SK-N-MC (cell line): ENCODE measurements around the gene MCOLN2.

Experiments
- EZH2 ChIP-seq: fragments of 200-600 bp; sonication (generic); IDR thresholded peaks from one replicate; pipeline ENCODE4 v1.6.1; 2017; ENCODE audit warnings: antibody characterized with exemption
- FOXP2 ChIP-seq: optimal IDR thresholded peaks from 2 replicates; pipeline ENCODE3; 2011; ENCODE audit warnings: mild to moderate bottlenecking, moderate library complexity; ENCODE audit not compliant: insufficient read depth; ENCODE audit errors: extremely low read length, control extremely low read depth
- POLR2AphosphoS5 ChIP-seq: IDR thresholded peaks from 2 replicates; pipeline ENCODE4 v1.6.1; 2012; ENCODE audit warnings: mild to moderate bottlenecking, low read depth, low read length, borderline replicate concordance

- TF ChIP-seq POLR2AphosphoS5 (no peak), EZH2 (no peak), FOXP2 (no peak)
Measured at GRCh38 chr1:84887261-84887934, 109.5 kb downstream of the MCOLN2 start.
